GM12878 (cell line): ENCODE results near the gene MTNR1A.

ENCODE experiments used
- DPF2 ChIP-seq: fragments of 450-650 bp; IDR thresholded peaks from 2 replicates; pipeline ENCODE4 v1.6.1; 2017; ENCODE audit warnings: mild to moderate bottlenecking
- EP300 ChIP-seq, 2 experiments: fragments of 150-350 bp in 1 of 2; IDR thresholded peaks; 2 replicates each; pipeline ENCODE4 v1.6.1; 2011 to 2012; ENCODE audit warnings: low read depth in 2 of 2, low read length in 2 of 2, borderline replicate concordance in 1 of 2, improper control_type of control experiment in 1 of 2, inconsistent platforms in 1 of 2; ENCODE audit not compliant: control insufficient read depth in 1 of 2
- MEF2A ChIP-seq: IDR thresholded peaks from 2 replicates; pipeline ENCODE4 v1.6.1; 2011; ENCODE audit warnings: low read depth, mild to moderate bottlenecking, low read length, moderate library complexity; ENCODE audit not compliant: insufficient read depth
- MTA3 ChIP-seq: IDR thresholded peaks from 2 replicates; pipeline ENCODE4 v1.6.1; 2012; ENCODE audit warnings: low read length, inconsistent platforms, borderline replicate concordance
- POLR2AphosphoS2 ChIP-seq: IDR thresholded peaks from 2 replicates; pipeline ENCODE4 v1.6.1; 2011; ENCODE audit warnings: low read depth, mild to moderate bottlenecking, low read length, improper control_type of control experiment, moderate library complexity
- POLR2AphosphoS5 ChIP-seq: IDR thresholded peaks from 2 replicates; pipeline ENCODE4 v1.6.1; 2011; ENCODE audit warnings: mild to moderate bottlenecking, low read length, inconsistent platforms
- RFX5 ChIP-seq: IDR thresholded peaks from 2 replicates; pipeline ENCODE4 v1.6.1; 2011; ENCODE audit warnings: low read depth, low read length, improper control_type of control experiment
- SPI1 ChIP-seq: IDR thresholded peaks from 2 replicates; pipeline ENCODE4 v1.6.1; 2011; ENCODE audit warnings: low read depth, mild to moderate bottlenecking, low read length, moderate library complexity, borderline replicate concordance; ENCODE audit not compliant: insufficient read depth
- YY1 ChIP-seq: IDR thresholded peaks from 2 replicates; pipeline ENCODE4 v1.6.1; 2011; ENCODE audit warnings: low read depth, mild to moderate bottlenecking, low read length
- TF ChIP-seq, protein P1 (sequence below), 3 experiments: IDR thresholded peaks in 2 of 3; conservative IDR thresholded peaks in 1 of 3; 2 replicates each; pipeline ENCODE4 v1.5.1; 2011; ENCODE audit warnings: low read depth in 3 of 3, low read length in 3 of 3, mild to moderate bottlenecking in 3 of 3, control low read depth in 2 of 3, moderate library complexity in 2 of 3, inconsistent platforms in 1 of 3, mixed read lengths in 1 of 3; ENCODE audit not compliant: control insufficient read depth in 2 of 3, insufficient read depth in 1 of 3; ENCODE audit errors: extremely low read depth in 1 of 3
- TF ChIP-seq, protein P2 (sequence below): IDR thresholded peaks from 2 replicates; pipeline ENCODE4 v1.6.1; 2012; ENCODE audit warnings: low read depth, low read length, improper control_type of control experiment
- TF ChIP-seq, protein P3 (sequence below): IDR thresholded peaks from 2 replicates; pipeline ENCODE4 v1.6.1; 2011; ENCODE audit warnings: borderline replicate concordance, low read depth, mild to moderate bottlenecking, moderate library complexity, mixed read lengths, low read length; ENCODE audit not compliant: insufficient read depth; ENCODE audit errors: extremely low read length
- TF ChIP-seq, protein P4 (sequence below): IDR thresholded peaks from 2 replicates; pipeline ENCODE4 v1.6.1; 2012; ENCODE audit warnings: low read length, inconsistent platforms

DNA sequence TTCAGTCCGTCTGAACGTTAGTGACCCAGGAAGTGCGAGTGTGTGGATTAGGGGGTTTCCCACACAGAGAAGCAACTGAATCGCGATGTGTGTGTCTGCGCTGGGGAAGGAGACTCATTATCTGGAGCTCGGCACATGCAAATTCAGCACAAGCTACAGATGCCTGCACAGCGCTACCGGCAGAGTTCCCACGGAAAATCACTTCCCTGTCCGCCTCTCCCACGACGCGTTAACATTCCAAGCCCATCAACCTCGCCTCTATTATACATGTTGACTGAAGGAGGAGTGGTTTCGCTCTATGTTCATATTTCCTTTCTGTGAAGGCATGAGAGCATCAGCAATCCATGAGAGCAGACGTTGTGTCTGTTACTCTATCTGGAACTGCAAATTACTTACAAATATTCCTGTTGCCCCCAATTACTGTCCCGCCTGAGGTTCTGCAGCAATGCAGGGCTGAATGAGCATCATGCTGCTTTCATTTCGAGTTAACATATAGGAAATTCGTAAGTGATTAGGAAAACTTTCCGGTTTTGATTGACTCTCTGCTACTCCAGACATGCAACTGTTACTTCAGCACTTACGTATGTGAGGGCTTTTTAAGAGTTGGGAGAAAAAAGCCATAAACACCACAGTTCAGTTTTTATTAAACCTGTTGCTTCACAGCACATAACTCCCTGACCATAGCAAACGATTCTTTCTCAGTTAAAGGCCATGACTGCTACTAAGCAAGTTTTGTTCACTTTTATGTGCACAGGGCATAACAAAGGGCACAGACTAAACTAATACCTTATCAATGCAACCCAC is 15.0 kb upstream of the MTNR1A start:
- TF ChIP-seq, protein P1, sequence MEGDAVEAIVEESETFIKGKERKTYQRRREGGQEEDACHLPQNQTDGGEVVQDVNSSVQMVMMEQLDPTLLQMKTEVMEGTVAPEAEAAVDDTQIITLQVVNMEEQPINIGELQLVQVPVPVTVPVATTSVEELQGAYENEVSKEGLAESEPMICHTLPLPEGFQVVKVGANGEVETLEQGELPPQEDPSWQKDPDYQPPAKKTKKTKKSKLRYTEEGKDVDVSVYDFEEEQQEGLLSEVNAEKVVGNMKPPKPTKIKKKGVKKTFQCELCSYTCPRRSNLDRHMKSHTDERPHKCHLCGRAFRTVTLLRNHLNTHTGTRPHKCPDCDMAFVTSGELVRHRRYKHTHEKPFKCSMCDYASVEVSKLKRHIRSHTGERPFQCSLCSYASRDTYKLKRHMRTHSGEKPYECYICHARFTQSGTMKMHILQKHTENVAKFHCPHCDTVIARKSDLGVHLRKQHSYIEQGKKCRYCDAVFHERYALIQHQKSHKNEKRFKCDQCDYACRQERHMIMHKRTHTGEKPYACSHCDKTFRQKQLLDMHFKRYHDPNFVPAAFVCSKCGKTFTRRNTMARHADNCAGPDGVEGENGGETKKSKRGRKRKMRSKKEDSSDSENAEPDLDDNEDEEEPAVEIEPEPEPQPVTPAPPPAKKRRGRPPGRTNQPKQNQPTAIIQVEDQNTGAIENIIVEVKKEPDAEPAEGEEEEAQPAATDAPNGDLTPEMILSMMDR (IDR thresholded peaks at IDR 0.05 in 2 of 3, conservative IDR thresholded peaks at IDR 0.05 in 1 of 3; ENCODE audit: control insufficient read depth in 2 of 3, extremely low read depth in 1 of 3, insufficient read depth in 1 of 3, low read depth in 3 of 3, low read length in 3 of 3) = no peak
- TF ChIP-seq MEF2A (no peak), YY1 (no peak), SPI1 (no peak), POLR2AphosphoS5 (no peak), EP300 (IDR thresholded peaks at IDR 0.05; ENCODE audit: borderline replicate concordance in 1 of 2, control insufficient read depth in 1 of 2, low read depth in 2 of 2, low read length in 2 of 2) (no peak), RFX5 (no peak), POLR2AphosphoS2 (no peak), MTA3 (no peak), DPF2 (no peak)
- TF ChIP-seq, protein P2, sequence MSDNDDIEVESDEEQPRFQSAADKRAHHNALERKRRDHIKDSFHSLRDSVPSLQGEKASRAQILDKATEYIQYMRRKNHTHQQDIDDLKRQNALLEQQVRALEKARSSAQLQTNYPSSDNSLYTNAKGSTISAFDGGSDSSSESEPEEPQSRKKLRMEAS = no peak
- TF ChIP-seq, protein P3, sequence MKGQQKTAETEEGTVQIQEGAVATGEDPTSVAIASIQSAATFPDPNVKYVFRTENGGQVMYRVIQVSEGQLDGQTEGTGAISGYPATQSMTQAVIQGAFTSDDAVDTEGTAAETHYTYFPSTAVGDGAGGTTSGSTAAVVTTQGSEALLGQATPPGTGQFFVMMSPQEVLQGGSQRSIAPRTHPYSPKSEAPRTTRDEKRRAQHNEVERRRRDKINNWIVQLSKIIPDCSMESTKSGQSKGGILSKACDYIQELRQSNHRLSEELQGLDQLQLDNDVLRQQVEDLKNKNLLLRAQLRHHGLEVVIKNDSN = no peak
- TF ChIP-seq, protein P4, sequence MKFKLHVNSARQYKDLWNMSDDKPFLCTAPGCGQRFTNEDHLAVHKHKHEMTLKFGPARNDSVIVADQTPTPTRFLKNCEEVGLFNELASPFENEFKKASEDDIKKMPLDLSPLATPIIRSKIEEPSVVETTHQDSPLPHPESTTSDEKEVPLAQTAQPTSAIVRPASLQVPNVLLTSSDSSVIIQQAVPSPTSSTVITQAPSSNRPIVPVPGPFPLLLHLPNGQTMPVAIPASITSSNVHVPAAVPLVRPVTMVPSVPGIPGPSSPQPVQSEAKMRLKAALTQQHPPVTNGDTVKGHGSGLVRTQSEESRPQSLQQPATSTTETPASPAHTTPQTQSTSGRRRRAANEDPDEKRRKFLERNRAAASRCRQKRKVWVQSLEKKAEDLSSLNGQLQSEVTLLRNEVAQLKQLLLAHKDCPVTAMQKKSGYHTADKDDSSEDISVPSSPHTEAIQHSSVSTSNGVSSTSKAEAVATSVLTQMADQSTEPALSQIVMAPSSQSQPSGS = no peak
